NCI-H1105 treated with DMSO at 0.1 percent for 48 hours (cell line): ENCODE measurements around the gene KLF6.
A peak's percentile ranks its signal among the peaks of the same experiment; 100 is the strongest.

Experiments used
- DNase-seq: peaks from one replicate; lab custom pipeline; 2025; lab: John Stamatoyannopoulos, UW

The KLF6 gene

DNA sequence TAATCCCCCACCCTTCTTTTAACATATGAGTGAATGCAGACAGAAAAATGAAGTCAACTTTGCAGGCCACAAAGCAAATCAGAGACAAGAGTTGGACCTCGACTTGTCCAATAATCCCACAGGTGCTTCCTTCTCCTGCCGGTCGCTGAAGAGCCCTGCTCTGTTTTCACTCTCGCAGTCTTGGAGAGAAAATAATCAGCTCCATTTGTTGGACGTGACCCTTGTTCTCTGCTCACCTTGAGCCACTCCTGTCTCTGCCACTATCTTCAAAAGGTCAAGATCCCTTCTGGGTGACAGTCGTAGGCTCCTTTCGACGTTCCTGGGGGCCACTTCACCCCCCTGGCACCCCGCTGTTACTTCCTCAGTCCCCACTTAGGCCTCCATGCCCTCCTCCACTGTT is 2.8 kb upstream of the KLF6 start:
- DNase-seq = no peak

DNA sequence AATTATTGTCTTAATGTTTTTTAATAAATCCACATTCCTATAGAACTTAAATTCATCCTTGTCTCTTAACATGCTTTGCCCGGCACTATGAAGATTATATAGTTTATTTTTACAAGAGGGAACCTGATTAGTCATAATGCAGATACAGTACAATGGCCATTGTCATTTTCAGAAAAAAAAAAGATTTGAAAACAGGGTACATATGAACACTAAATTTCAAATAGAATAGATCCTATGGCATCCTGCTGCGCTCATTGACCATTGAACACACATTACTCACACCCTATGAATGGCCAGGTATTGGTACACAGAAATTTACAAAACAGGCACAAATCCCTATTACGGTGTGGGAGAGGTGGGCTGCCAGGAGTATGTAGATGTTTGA is 2.0 kb upstream of the KLF6 start:
- DNase-seq = no peak

GRCh38 chr10:3786295-3787015 is 1.4 kb upstream of the KLF6 start:
- DNase-seq = no peak

DNA sequence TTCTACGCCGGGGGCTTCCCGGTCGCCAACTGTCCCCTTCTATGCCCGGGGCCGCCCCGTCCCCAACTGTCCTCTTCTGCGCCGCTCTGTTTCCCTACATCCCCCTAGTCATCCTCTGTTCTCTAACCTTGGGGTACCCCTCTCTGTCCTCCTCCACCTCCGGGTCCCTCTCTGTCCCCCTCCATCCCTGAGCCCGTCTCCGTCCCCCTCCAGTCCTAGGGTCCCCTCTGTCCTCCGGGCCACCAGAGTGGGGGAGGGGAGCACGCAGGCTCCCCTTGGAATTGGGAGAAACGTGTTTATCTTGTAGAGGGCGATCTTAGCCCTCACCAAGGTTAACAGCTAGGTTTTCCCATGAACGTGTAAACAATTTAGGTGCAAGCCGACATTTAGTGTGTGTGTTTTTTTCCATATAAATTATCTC is 852 bp upstream of the KLF6 start:
- DNase-seq = no peak

DNA sequence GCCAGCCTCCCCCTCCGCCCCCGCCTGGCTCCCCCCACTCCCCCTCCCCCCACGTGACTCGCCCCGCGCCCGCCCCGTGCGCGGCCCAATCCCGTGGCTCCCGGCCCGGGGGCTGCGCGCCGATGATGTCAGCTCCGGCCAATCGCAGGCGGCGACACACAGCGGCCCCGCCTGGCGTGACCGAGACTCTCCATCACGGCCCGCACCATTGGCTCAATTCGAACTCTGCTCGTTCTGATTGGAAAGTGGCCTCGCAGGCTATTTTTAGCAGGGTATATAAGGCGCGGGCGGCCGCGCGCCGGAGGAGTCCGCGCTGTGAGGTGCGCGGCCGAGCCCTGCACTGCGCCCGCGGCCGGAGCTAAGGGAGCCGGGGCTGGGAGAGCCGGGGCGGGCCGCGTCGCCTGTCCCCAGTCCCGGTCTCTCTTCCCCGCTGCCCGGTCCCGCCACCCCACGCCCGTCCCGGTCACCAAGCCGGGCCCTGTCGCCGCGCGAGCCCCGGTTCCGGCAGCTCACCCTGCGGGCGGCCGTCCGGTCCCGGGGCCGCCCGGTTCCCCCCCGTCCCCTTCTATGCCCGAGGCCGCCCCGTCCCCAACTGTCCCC is 342 bp upstream of the KLF6 start:
- DNase-seq = peak; percentile 86

DNA sequence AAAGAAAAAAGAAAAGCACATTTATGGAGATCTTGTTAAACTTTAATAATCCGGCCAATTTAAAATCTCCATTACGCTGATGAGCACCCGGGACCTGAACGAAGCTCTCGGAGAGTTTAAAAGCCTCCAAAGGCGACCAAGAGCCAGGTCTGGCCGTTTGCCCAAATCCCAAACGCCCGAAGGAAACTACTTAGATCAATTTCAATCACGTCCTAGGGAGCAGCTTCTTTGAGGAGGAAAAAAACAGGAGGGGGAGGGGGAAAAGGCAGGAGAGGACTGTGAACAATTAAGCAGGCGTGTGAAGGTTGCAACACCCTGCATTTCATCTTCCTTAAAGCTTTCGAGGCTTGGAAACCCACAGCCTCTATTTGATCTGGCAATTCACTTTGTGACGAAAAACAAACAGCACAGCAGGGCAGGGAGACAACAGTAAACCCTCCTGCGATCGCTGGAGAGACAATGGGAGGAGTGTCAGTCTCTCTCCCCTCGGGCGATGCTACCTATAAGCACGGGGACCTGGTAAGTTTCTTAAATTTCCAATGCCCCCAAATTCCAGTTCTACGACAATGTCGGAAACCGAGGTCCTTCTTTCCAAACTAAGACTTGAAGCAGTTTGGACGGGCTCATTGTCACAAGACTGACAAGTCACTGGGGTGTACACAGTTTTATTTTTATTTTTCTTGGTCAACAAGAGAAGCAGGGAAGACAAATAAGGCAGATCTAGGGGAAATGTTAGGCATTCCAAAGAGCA is 1.2 kb downstream of the KLF6 start:
- peak; percentile 53 for DNase-seq

DNA sequence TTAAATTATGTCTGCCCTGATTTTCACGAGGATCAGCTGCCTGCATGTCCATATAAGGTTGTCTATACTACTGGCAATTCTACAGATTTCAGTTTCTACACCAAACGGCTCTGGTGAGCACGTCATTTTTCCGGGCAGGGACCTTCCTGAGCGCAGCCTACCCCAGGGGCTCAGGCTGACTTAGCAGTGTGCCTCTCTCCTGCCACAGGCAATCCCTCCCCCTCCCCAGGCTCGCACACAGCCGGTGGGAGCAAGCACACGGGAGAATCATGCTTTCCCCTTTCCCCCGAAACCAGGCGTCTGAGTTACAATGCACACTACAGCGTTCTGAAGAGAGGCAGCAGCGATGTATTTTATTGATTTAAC is 1.7 kb downstream of the KLF6 start:
- DNase-seq = peak; percentile 53

- DNase-seq = peak; percentile 2
Observed at GRCh38 chr10:3782451-3783315, 2.3 kb downstream of the KLF6 start.

DNA sequence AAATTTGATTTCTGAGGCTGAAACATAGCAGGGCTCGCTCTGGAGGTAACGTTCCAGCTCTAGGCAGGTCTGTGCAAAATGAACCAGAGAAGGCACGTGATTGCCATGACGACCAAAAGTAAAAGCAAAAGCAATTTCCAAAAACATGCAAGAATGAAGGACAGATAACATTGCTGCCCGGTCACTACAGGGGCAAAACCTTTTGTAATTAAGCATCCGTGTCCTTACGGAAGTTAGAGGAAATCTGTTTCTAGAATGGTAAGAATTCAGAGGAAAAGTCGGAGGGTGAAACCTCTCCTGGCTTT is 2.9 kb downstream of the KLF6 start:
- no peak for DNase-seq

DNA sequence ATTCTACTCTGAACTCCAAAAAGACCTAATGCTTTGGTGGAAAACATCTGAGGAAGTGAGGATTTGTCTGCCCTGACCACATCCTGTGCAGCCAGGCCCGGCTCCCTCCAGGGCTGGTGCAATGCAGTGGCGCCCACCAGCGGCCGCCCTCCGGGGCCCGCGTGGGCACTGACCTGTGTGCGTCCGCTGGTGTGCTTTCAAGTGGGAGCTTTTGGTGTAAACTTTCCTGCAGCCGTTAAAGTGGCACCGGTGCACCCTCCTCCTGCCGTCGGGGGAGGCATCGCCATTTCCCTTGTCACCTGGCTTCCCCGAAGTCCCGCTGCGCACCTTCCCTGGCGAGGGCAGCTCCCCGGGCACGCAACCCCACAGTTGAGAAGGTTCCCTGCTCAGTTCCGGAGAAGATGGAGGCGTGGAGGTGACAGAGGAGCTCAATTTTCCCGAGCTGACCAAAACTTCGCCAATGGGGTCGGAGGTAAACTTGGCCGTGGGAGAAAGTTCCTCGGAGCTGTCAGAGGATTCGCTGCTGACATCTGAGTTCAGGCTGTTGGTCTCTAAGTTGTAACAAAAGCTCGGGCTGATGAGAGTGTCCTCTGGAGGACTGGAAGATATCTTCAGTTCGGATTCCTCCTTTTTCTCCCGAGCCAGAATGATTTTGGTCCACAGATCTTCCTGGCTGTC is 3.4 kb downstream of the KLF6 start:
- no peak for DNase-seq

- no peak for DNase-seq
Observed at GRCh38 chr10:3780771-3781467, 4.1 kb downstream of the KLF6 start.

DNA sequence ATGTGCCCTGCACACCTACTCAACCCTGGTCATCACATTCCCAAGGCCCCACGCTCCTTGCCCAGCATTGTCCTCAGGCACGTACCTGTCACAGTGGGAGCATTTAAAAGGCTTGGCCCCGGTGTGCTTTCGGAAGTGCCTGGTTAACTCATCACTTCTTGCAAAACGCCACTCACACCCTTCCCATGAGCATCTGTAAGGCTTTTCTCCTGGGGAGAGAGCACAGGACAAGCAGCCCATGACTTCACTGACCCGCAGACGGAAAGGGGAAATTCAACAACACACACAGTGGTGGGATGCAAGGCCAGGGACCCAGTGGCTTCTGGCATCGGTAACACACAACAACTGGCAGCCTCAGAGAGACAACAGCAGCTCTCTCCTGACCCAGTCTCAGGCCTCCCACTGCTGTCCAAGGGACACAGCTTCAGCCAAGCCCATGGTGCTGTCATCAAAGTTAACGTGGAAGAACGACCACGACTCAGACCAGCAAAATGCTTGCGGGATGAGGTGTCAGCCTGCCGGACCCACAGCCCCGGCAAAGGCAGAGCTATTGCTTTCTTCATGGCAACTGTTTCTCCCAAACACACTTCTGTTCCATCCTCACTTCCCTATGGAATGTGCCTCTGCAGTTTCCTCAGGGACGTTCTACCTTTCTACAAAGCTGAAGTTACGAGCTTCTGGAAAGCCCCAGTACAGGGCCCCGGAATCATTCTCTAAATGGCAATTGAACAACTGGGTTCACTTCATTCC is 4.8 kb downstream of the KLF6 start:
- no peak for DNase-seq

DNA sequence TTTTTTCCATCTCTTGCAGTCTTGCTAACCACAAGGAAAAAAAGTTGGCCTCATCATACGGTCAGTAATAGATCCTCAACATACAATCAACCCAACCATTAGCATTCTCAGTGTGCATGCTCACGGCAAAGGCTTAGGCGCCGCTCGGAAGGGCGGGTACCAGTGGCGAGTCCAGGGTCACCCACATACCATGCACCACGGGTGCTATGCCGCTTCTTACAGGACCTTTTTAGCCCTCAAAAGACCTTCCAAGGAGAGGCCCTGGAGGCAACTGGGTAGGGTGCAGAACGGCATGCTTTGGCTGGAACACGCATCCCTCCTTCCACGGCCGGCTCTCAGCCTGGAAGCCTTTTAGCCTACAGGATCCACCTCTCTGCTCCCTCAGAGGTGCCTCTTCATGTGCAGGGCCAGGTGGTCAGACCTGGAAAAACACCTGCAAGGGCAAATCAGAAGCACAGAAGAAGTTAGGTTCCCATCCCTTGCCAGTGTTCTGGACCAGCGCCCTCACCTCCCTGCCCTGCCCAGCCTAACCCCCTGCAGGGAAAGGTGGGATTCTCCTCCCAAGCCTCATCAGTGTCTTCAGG is 5.8 kb downstream of the KLF6 start:
- no peak for DNase-seq

- no peak for DNase-seq
Observed at GRCh38 chr10:3778692-3779157, 6.3 kb downstream of the KLF6 start.

GRCh38 chr10:3777981-3778691 is 6.9 kb downstream of the KLF6 start:
- DNase-seq = no peak

DNA sequence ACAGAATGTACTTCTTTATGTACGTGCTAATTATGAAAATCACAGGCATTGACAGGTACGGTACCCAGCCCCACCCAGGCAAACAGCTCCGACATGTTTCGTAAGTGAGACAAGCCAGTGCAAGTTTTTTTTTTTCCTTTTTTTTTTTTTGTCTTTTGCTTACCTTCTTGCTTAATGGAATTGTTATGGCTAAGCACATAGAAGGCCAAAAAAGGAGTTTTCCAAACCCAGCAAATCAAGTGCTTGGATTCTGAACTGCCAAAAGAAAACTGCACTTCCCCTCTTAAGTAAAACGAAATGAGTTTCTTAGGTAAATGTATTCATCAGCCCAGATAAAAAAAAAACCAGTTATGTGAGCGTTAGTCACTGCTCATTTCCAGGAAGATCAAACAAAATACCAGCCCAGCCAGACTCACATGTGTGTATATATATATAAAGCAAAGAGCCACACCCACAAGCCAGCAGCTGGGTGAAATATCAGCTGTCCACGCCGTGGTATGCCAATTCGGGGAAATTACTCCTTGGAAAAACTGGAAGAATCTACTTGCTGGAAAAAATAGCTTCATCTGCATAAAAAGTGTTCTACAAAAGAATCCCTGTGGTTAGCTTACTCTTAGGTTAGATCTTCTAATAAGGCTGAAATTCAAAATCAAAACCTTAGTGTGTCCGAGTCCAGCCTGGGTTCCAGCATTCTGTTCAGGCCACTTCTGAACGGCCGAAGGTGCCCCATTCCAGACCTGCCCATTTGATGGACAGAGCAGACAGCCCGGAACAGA is 8.0 kb downstream of the KLF6 start:
- no peak for DNase-seq

- no peak for DNase-seq
Observed at GRCh38 chr10:3775696-3776551, 9.1 kb downstream of the KLF6 start.
